K562 (cell line): Measurements from ENCODE around the gene PDE1A. TPM values are rescaled to one million over a fixed set of nuclear protein-coding genes. Genes with fewer than 3 reads are reported as not detected.
"Not testable (repeated sequence)": the region's sequence is repeated elsewhere in the genome, so short reads cannot be mapped to it uniquely, and the experiment has no call there.

Experiments used
- ATAC-seq: fragments of 200-7000 bp; cut with Tn5 transposase; 3 replicates; pipeline ENCODE4 v1.9.1; 2020; ENCODE audit warnings: moderate library complexity
- BruUV-seq: library from RNA; stranded (reverse); fragments of 400-500 nt; replicated peaks from 2 replicates; lab custom pipeline; 2021; lab: Mats Ljungman, UMichigan
- CTCF ChIA-PET: fragments of 300-600 bp; formaldehyde crosslinking; extraction: SDS; loops from one replicate; lab custom pipeline; 2021; ENCODE audit warnings: low intra/inter-chr PET ratio; lab: Yijun Ruan, JAX
- POLR2A ChIA-PET: fragments of 300-600, 350-650 bp; sonication (Branson Sonifier 250); formaldehyde crosslinking; extraction: SDS; loops from one replicate; lab custom pipeline; 2021; ENCODE audit warnings: antibody characterized with exemption, inconsistent platforms; lab: Yijun Ruan, JAX
- DNase-seq, 4 experiments: peaks; one replicate each; pipeline versions ENCODE4 v3.0.0 to v3.0.0-alpha.2; 2011 to 2018; ENCODE audit warnings: low spot score in 3 of 4, mixed read lengths in 3 of 4; ENCODE audit errors: extremely low read depth in 1 of 4
- FAIRE-seq: peaks from 2 replicates; lab custom pipeline; 2011; peaks lifted over from hg19 to GRCh38; lab: Jason Lieb, UNC
- H2AFZ ChIP-seq: 2 replicates; pipeline ENCODE4 v1.6.0; 2011; ENCODE audit warnings: low read depth, low read length, control low read depth, inconsistent platforms
- H3K27ac ChIP-seq: fragments of 200-600 bp; 3 replicates; pipeline ENCODE4 v1.8.0; 2011; ENCODE audit warnings: low read depth, mild to moderate bottlenecking, control low read depth, inconsistent platforms, low read length, moderate library complexity, mixed read lengths; ENCODE audit errors: extremely low read depth
- H3K27me3 ChIP-seq, 2 experiments: fragments of 300-600 bp in 1 of 2; 2 replicates in 1 of 2; 3 replicates in 1 of 2; pipeline versions ENCODE4 v1.6.0 to v1.8.0; 2011; ENCODE audit warnings: inconsistent platforms in 2 of 2, low read length in 2 of 2, mild to moderate bottlenecking in 1 of 2, mixed read lengths in 1 of 2, moderate library complexity in 1 of 2; ENCODE audit not compliant: control insufficient read depth in 2 of 2, insufficient read depth in 2 of 2
- H3K36me3 ChIP-seq: fragments of 300-600 bp; 3 replicates; pipeline ENCODE4 v1.8.0; 2011; ENCODE audit warnings: mild to moderate bottlenecking, low read length, inconsistent platforms; ENCODE audit not compliant: control insufficient read depth, insufficient read depth
- H3K4me1 ChIP-seq, 2 experiments: fragments of 200-600 bp in 1 of 2; replicated peaks in 1 of 2; 2 replicates in 1 of 2; 3 replicates in 1 of 2; pipeline versions ENCODE4 v1.5.1 to v1.8.0; 2011; ENCODE audit warnings: inconsistent platforms in 2 of 2, low read length in 2 of 2, mild to moderate bottlenecking in 1 of 2, mixed read lengths in 1 of 2, moderate library complexity in 1 of 2; ENCODE audit not compliant: control insufficient read depth in 2 of 2, insufficient read depth in 2 of 2
- H3K4me2 ChIP-seq: 2 replicates; pipeline ENCODE4 v1.6.1; 2011; ENCODE audit warnings: low read length, control low read depth, inconsistent platforms, mixed read lengths; ENCODE audit not compliant: insufficient read depth
- H3K4me3 ChIP-seq: fragments of 200-600 bp; sonication (generic), shearing (Covaris generic); 2 replicates; pipeline ENCODE4 v1.5.1; 2016; ENCODE audit warnings: control low read depth, inconsistent platforms
- H3K79me2 ChIP-seq: fragments of 200-600 bp; 3 replicates; pipeline ENCODE4 v1.8.0; 2011; ENCODE audit warnings: low read length, inconsistent platforms; ENCODE audit not compliant: control insufficient read depth, insufficient read depth
- H3K9ac ChIP-seq, 2 experiments: 2 replicates each; pipeline versions ENCODE4 v1.6.0 to v1.6.1; 2011; ENCODE audit warnings: low read depth in 2 of 2, low read length in 2 of 2, control low read depth in 1 of 2, inconsistent platforms in 1 of 2, mild to moderate bottlenecking in 1 of 2, mixed read lengths in 1 of 2; ENCODE audit not compliant: insufficient read depth in 1 of 2
- H3K9me1 ChIP-seq: one replicate; pipeline ENCODE4 v1.6.0; 2011; ENCODE audit warnings: inconsistent platforms, mild to moderate bottlenecking, low read length, moderate library complexity; ENCODE audit not compliant: control insufficient read depth, insufficient read depth
- H3K9me3 ChIP-seq: replicated peaks from 2 replicates; pipeline ENCODE4 v1.5.1; 2011; ENCODE audit warnings: low read depth, low read length, inconsistent platforms; ENCODE audit not compliant: control insufficient read depth, insufficient read depth
- H4K20me1 ChIP-seq: replicated peaks from 2 replicates; pipeline ENCODE4 v1.6.1; 2011; ENCODE audit warnings: low read length, inconsistent platforms, mixed read lengths; ENCODE audit not compliant: control insufficient read depth, insufficient read depth
- DACH1 ChIP-seq: fragments of 450-650 bp; IDR thresholded peaks from 2 replicates; pipeline ENCODE4 v1.6.1; 2018; ENCODE audit not compliant: partially characterized antibody
- FOXO4 ChIP-seq: fragments of 450-650 bp; formaldehyde crosslinking; IDR thresholded peaks from 2 replicates; pipeline ENCODE4 v1.4.0; 2020; ENCODE audit warnings: mild to moderate bottlenecking, moderate library complexity
- PPARD ChIP-seq: fragments of 250-450 bp; sonication (Bioruptor Pico); IDR thresholded peaks from 2 replicates; pipeline ENCODE4 v1.8.0; 2022; ENCODE audit warnings: inconsistent platforms, mild to moderate bottlenecking, moderate library complexity
- PYGO2 ChIP-seq: fragments of 450-650 bp; IDR thresholded peaks from 2 replicates; pipeline ENCODE4 v1.6.1; 2016; ENCODE audit warnings: mild to moderate bottlenecking, missing genetic modification characterization, moderate library complexity, missing compliant biosample characterization
- WGBS: fragments of 100-300 bp; shearing (Covaris generic); methylation state at CpG from one replicate; pipeline ENCODE4 v1.1.6; 2016; ENCODE audit warnings: low coverage, mixed read lengths; ENCODE audit not compliant: insufficient coverage; ENCODE audit errors: missing lambda C conversion rate; 5-methylcytosine and 5-hydroxymethylcytosine counted together
- in situ Hi-C: fragments of 300-500 bp; cut with MboI; formaldehyde crosslinking; loops from 4 replicates; pipeline ENCODE4 v1.15.0; 2018; ENCODE audit warnings: inconsistent platforms, mixed read lengths
- intact Hi-C: fragments of 100-400 bp; cut with micrococcal nuclease; formaldehyde crosslinking; loops from 2 replicates; pipeline ENCODE4 v1.14.2; 2022
- polyA plus RNA-seq, 8 experiments: library from polyadenylated mRNA; depleted of rRNA in 4 of 8; stranded (reverse) in 5 of 8; unstranded in 3 of 8; fragments of >200 nt; fragmentation: Nextera tagmentation in 2 of 8; fragmentation: Illumina TruSeq in 1 of 8; extraction: Ambion mirVana in 2 of 8; extraction: Trizol in 1 of 8; gene quantifications; 2 replicates each; pipeline versions ENCODE4 v1.2.1 to v1.2.3, GENCODE V29; 2011 to 2014; ENCODE audit warnings: inconsistent platforms in 1 of 8, missing spikeins in 1 of 8
- total RNA-seq, 7 experiments: library from RNA; depleted of rRNA in 6 of 7; stranded (reverse); fragments of >200 nt in 6 of 7; fragmentation: Illumina TruSeq in 2 of 7; extraction: Trizol in 2 of 7; gene quantifications; 2 replicates each; pipeline versions ENCODE4 v1.2.1 to v1.2.3, GENCODE V29; 2011 to 2021; ENCODE audit warnings: low replicate concordance in 1 of 7

Gene PDE1A
- total and polyA plus RNA-seq, 9 of the 15 experiments (the other 6 are each of a cell fraction or from before 2014, with no cell fraction given): 0.14 to 0.91 (median 0.32) TPM

DNA sequence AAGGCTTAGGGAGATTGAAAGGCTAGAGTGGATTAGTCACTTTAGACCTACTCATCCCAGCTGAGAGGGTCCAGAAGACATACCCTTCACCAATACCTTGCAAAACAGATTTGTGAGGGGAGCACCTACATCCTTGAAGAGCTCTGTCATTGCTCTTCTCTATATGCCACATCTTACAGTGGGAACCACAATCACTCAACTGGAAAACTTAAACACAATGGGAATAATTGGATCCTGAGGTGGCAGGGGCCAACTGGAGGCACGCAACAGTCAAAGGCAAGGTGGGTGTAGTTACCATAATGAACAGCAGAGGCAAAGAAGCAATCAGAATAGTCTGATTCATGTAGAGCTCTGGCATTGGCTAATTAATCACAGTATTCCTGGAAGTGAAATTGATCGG lies 35.4 kb downstream of the PDE1A start (continued):
- TF ChIP-seq FOXO4 (CRISPR knock-in tag) (no peak), PPARD (CRISPR knock-in tag) (no peak), PYGO2 (tag) (no peak), DACH1 (no peak)

GRCh38 chr2:182386267-182386880 lies 40.5 kb downstream of the PDE1A start:
- H3K27ac ChIP-seq, BruUV-seq, CTCF ChIA-PET, H2AFZ ChIP-seq, POLR2A ChIA-PET, H3K4me3 ChIP-seq, FAIRE-seq, H3K9me3 ChIP-seq, H3K79me2 ChIP-seq, H3K36me3 ChIP-seq, H3K9ac ChIP-seq, in situ Hi-C loops, ATAC-seq, H4K20me1 ChIP-seq, H3K4me2 ChIP-seq, H3K27me3 ChIP-seq, intact Hi-C loops, H3K9me1 ChIP-seq, DNase-seq, H3K4me1 ChIP-seq: not testable (repeated sequence)
- WGBS: 2% methylated on average over 32 of the region's 42 CpGs
